ENCODE measurements around the gene MAFG.

MAFG gene

GRCh38 chr17:81891303-81891552, 36.3 kb downstream of the MAFG start:
- ChIA-PET POLR2A (ENCODE audit: low non-redundant PET) (no interaction called here), CTCF (no interaction called here)
- H3K27ac ChIP-seq: peak overlapping the region; percentile 98

DNA sequence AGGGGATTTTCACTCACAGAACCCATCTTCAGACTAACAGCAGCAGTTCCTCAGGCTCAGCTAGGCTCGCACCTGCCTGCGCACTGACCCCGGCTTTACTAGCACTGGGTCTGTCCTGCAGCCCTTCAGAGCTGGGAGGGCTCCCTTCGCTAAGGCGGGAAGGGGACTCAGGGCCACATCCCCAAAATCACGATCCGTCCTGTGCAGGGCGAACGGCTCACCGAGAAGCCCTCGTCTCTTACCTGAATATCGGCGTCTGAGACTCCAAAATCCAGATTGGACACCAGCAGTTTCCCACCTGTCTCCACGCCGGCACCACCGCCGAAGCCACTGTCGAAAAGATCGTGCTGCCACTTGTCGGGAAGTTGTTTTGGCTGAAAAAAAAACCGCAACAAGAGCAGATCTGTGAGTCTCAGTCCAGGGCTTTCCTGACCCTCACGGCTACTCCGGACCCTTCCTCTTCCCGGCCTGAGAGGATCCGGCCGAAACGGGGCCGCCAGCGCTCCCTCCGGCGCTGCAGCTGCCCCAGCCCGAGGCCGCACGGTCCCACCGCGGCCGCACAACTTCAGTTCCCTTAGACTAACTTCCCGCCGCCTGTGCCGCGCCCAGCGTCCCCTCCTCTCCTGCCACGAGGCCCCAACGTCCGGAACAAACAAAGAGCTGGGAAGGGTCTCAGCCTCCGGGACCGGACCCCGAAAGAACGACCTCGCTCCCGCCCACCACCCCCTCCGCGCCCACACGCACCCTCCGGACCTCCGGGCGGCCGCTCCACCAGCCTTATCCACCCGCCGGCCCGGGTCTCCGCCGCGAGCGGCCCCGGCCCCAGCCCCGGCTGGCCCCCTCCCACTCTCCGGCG, 36.9 kb downstream of the MAFG start:
- H3K27ac ChIP-seq: peak overlapping the region; percentile 98
- ChIA-PET POLR2A (ENCODE audit: low non-redundant PET) (no interaction called here), CTCF (no interaction called here)
- no peak for TF ChIP-seq CTCF (conservative IDR thresholded peaks at IDR 0.05; ENCODE audit: low read depth)
- no peak for DNase-seq (ENCODE audit: low spot score)

More at GRCh38 chr17:81891303-81891552, 36.3 kb downstream of the MAFG start:
- no peak for TF ChIP-seq CTCF (conservative IDR thresholded peaks at IDR 0.05; ENCODE audit: low read depth)
- no peak for DNase-seq (ENCODE audit: low spot score)

- H3K27ac ChIP-seq: peak overlapping the region; percentile 98
- ChIA-PET CTCF (no interaction called here), POLR2A (ENCODE audit: low non-redundant PET) (no interaction called here)
- no peak for TF ChIP-seq CTCF (conservative IDR thresholded peaks at IDR 0.05; ENCODE audit: low read depth)
- no peak for DNase-seq (ENCODE audit: low spot score)
Observed at GRCh38 chr17:81889602-81890001, 37.9 kb downstream of the MAFG start.

DNA sequence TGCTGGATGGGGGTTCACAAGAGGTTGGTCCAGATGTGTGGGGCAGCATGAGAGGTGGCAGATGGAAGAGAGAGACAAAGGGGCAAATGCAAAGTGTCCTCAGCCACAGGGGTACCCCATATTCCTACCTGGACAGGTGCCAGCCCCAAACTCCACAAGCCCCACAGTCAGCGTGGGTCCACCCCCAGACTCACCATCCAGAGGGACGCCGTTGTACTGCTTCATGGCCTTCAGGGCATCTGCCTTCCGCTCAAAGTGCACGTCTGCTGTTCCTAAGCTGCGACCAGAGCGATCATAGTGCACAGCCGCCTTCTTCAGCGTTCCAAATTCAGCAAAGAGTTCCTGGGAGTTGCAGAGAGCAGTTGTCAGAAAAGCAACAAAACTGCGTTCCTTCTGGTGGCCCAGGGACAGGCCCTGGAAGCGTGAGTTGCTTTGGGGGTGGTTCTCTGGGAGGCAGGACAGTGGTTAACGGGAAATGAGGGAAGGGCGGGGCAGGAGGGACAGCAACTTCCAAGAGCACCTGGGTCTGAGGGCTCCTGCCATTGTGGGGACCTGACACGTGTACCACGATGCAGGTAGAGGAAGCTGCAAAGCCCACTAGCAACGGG, 38.4 kb downstream of the MAFG start:
- TF ChIP-seq CTCF (conservative IDR thresholded peaks at IDR 0.05; ENCODE audit: low read depth): no peak
- peak overlapping the region; percentile 98 for H3K27ac ChIP-seq
- POLR2A ChIA-PET (ENCODE audit: low non-redundant PET): no interaction called here
- DNase-seq (ENCODE audit: low spot score): no peak
- CTCF ChIA-PET: no interaction called here

- CTCF ChIA-PET: no interaction called here
- POLR2A ChIA-PET (ENCODE audit: low non-redundant PET): no interaction called here
- H3K27ac ChIP-seq: peak overlapping the region; percentile 98
- no peak for TF ChIP-seq CTCF (conservative IDR thresholded peaks at IDR 0.05; ENCODE audit: low read depth)
- no peak for DNase-seq (ENCODE audit: low spot score)
Observed at GRCh38 chr17:81888105-81888987, 39.2 kb downstream of the MAFG start.

DNA sequence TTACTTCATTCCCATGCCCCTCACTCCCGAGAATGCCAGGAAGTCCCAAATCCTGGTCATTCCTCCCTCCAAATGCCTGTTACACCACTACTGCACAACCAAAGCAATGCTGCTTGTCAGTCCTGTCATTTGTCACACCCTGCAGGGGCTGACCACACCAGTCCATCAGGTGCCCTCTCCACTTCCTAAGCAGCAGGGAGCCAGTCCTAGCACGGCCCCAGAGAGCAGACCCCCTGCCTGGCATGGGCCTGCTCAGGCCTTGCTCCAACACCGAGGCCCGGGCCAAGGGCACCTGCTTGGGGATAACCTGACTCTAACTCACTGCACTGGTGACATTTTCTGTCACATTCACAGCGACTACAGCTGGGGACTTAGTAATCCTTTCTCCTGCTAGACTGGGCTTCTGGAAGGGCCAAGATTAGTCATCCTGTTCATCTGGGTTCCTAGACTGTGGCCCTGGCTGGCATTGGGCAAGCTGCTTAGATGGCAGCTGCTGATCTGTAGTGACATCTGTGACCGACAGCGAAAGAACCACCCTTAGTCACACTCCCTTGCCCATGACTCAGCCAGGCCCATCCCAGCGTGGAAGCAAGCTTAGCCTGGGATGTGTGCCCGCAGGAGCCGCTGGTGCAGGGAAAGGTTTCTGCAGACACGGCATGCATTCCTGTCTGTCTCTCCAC, 41.5 kb downstream of the MAFG start:
- CTCF ChIA-PET: interaction anchor here (0.8 kb wide), 1 partner anchor 27 kb away, joined by 3 read pairs; no protein-coding TSS in a partner anchor
- POLR2A ChIA-PET (ENCODE audit: low non-redundant PET): no interaction called here
- peak overlapping the region; percentile 98 for H3K27ac ChIP-seq
- DNase-seq (ENCODE audit: low spot score): no peak
- TF ChIP-seq CTCF (conservative IDR thresholded peaks at IDR 0.05; ENCODE audit: low read depth): no peak
